ENCODE data around the gene PDE10A.

DNA sequence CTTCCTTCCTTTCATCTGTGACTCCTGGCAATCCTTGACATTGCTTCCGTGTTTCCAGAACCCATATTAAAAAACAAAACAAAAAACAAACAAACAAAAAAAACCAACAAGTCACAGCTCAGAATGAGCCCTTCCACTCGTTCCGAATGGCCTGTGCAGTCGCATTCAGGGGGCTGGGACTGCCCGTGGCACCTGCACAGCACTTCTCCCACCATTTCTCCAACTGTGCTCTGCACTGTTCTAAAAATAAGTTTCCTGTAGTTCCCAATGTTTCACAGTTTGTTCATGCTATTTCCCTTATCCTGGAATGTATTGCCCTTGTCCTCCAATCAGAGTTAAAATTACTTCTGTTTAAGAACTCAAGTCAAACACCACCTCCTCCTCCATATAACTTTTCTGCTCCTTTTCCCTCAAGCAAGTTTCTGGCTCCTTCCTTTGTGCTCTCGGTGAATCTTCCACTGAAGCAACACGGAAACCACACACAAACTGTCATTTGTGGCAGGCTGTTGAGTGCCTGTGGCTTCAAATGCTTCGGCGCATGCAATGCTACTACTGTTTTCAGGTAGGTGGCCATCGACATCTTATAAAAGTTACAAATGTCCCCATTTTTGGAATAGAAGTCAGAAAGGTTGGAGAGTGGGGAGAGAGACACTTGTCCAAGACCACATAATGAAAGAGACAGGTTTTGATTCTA lies 57.7 kb downstream of the PDE10A start:
- TF ChIP-seq CTCF (conservative IDR thresholded peaks at IDR 0.05) (no peak), ZFX (IDR thresholded peaks at IDR 0.05) (no peak)
